Measurements from ENCODE around the gene SZRD1.

DNA sequence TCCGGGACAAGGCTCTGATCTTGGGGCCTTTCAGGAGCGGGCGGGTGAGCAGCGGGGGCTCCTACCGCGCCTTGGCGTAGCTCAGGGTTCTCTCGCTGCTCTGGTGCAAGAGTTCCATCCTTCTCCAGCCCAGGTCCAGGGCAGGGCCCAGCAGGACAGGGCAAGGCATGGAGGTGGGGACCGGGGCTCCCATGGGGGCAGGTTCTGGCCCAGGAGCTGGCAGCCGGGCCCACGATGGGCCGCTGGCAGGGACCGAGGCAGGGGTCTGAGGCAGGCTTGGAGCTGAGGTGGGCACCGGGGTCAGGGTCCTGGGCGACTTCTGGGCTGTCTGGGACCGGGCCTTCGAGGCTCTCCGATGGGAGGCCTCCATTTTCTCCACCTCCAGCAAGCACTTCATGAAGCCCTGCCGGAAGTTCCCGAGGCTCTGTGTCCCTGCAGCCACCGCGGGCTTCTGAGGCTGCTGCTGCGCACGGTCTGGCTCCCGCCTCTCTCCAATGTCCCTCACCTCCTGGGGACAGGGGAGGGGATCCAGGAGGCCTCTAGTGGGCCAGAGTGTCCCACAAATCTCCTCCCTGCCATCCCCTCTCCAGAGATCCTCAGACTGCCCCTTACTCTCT lies 42.6 kb downstream of the SZRD1 start:
- TF ChIP-seq, protein P1, sequence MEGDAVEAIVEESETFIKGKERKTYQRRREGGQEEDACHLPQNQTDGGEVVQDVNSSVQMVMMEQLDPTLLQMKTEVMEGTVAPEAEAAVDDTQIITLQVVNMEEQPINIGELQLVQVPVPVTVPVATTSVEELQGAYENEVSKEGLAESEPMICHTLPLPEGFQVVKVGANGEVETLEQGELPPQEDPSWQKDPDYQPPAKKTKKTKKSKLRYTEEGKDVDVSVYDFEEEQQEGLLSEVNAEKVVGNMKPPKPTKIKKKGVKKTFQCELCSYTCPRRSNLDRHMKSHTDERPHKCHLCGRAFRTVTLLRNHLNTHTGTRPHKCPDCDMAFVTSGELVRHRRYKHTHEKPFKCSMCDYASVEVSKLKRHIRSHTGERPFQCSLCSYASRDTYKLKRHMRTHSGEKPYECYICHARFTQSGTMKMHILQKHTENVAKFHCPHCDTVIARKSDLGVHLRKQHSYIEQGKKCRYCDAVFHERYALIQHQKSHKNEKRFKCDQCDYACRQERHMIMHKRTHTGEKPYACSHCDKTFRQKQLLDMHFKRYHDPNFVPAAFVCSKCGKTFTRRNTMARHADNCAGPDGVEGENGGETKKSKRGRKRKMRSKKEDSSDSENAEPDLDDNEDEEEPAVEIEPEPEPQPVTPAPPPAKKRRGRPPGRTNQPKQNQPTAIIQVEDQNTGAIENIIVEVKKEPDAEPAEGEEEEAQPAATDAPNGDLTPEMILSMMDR (IDR thresholded peaks at IDR 0.05): no peak
- TF ChIP-seq POLR2AphosphoS5 (IDR thresholded peaks at IDR 0.05; ENCODE audit: low read depth, low read length) (no peak), TCF7L2 (IDR thresholded peaks at IDR 0.05; ENCODE audit: low read depth, low read length) (no peak), SIN3A (IDR thresholded peaks at IDR 0.05; ENCODE audit: borderline replicate concordance, insufficient read depth, low read depth, low read length) (no peak)

Measured in Panc1 (cell line).